ENCODE data around the gene THRB.

THRB gene

GRCh38 chr3:24338409-24339130 is 156.1 kb downstream of the THRB start (continued):
- TF ChIP-seq ZSCAN4 (tag by site-specific recombination; IDR thresholded peaks at IDR 0.05) (no peak), INSM2 (tag by site-specific recombination; IDR thresholded peaks at IDR 0.05) (no peak), ZNF596 (tag by site-specific recombination; IDR thresholded peaks at IDR 0.05) (no peak), ZNF426 (tag by site-specific recombination; IDR thresholded peaks at IDR 0.05) (no peak)

GRCh38 chr3:24336101-24336500 is 158.5 kb downstream of the THRB start:
- H3K4me1 ChIP-seq (ENCODE audit: control insufficient read depth, insufficient read depth, low read length): no peaks in the 10 kb centered on the region
- no peak overlapping the region for H3K4me3 ChIP-seq (ENCODE audit: low read depth, low read length)
- no peaks in the 10 kb centered on the region for H3K9me3 ChIP-seq (ENCODE audit: control insufficient read depth, insufficient read depth, low read depth, low read length)
- TF ChIP-seq ZNF639 (tag by site-specific recombination; IDR thresholded peaks at IDR 0.05): no peak
- no peak for TF ChIP-seq ZNF837 (tag by site-specific recombination; IDR thresholded peaks at IDR 0.05)
- no peak for TF ChIP-seq ZBTB17 (tag by site-specific recombination; IDR thresholded peaks at IDR 0.05)
- no peak for TF ChIP-seq HOXC10 (CRISPR knock-in tag; IDR thresholded peaks at IDR 0.05)
- no peak for TF ChIP-seq ZNF501 (tag by site-specific recombination; IDR thresholded peaks at IDR 0.05)
- ChIA-PET CTCF (no interaction called here), POLR2A (no interaction called here)
- H3K27ac ChIP-seq (ENCODE audit: extremely low read depth, low read depth, low read length): no peak overlapping the region
- H3K36me3 ChIP-seq (ENCODE audit: control insufficient read depth in 2 of 2, insufficient read depth in 1 of 2, low read length in 2 of 2): no peaks in the 10 kb centered on the region

GRCh38 chr3:24332092-24332491 is 162.6 kb downstream of the THRB start:
- TF ChIP-seq ZBTB7A (tag by site-specific recombination; IDR thresholded peaks at IDR 0.05; ENCODE audit: low read depth) (no peak), ZNF654 (tag by site-specific recombination; IDR thresholded peaks at IDR 0.05; ENCODE audit: low read depth) (no peak), ZNF19 (tag by site-specific recombination; IDR thresholded peaks at IDR 0.05; ENCODE audit: low read depth) (no peak), KLF1 (tag by site-specific recombination; IDR thresholded peaks at IDR 0.05) (no peak), SCRT1 (tag by site-specific recombination; IDR thresholded peaks at IDR 0.05; ENCODE audit: borderline replicate concordance) (no peak), ZNF701 (tag by site-specific recombination; IDR thresholded peaks at IDR 0.05) (no peak), ZNF157 (tag by site-specific recombination; IDR thresholded peaks at IDR 0.05) (no peak), GLI2 (tag by site-specific recombination; IDR thresholded peaks at IDR 0.05; ENCODE audit: borderline replicate concordance, low read depth) (no peak), ZBTB21 (tag by site-specific recombination; IDR thresholded peaks at IDR 0.05) (no peak), ZNF211 (tag by site-specific recombination; IDR thresholded peaks at IDR 0.05; ENCODE audit: low read depth) (no peak), REPIN1 (tag by site-specific recombination; IDR thresholded peaks at IDR 0.05; ENCODE audit: low read depth) (no peak), AEBP2 (tag by site-specific recombination; IDR thresholded peaks at IDR 0.05; ENCODE audit: borderline replicate concordance) (no peak), ZNF16 (tag by site-specific recombination; IDR thresholded peaks at IDR 0.05; ENCODE audit: low read depth) (no peak)
- POLR2A ChIA-PET: no interaction called here
- CTCF ChIA-PET: no interaction called here

More at GRCh38 chr3:24332092-24332491, 162.6 kb downstream of the THRB start:
- Histone ChIP-seq H3K36me3 (ENCODE audit: control insufficient read depth in 2 of 2, insufficient read depth in 1 of 2, low read length in 2 of 2) (no peaks in the 10 kb centered on the region), H3K4me3 (ENCODE audit: low read depth, low read length) (no peak overlapping the region), H3K9me3 (ENCODE audit: control insufficient read depth, insufficient read depth, low read depth, low read length) (no peaks in the 10 kb centered on the region), H3K4me1 (ENCODE audit: control insufficient read depth, insufficient read depth, low read length) (no peaks in the 10 kb centered on the region), H3K27ac (ENCODE audit: extremely low read depth, low read depth, low read length) (no peak overlapping the region)
